A673 (cell line): Measurements from ENCODE around the gene PCP4L1. TPM values are rescaled to one million over a fixed set of nuclear protein-coding genes. Genes with fewer than 3 reads are reported as not detected.

ENCODE experiments used
- BruUV-seq: library from RNA; stranded (reverse); fragments of 400-500 nt; replicated peaks from 2 replicates; lab custom pipeline; 2021; lab: Mats Ljungman, UMichigan
- CTCF ChIA-PET: fragments of 300-600 bp; sonication (Branson Sonifier 250); formaldehyde crosslinking; loops from one replicate; lab custom pipeline; 2022; ENCODE audit warnings: antibody characterized with exemption; lab: Charles Lee
- POLR2A ChIA-PET: fragments of 300-600 bp; sonication (Branson Sonifier 250); formaldehyde crosslinking; loops from one replicate; lab custom pipeline; 2022; ENCODE audit warnings: antibody characterized with exemption; ENCODE audit not compliant: low non-redundant PET; lab: Charles Lee
- DNase-seq: peaks from one replicate; pipeline ENCODE4 v3.0.0-alpha.2; 2015; ENCODE audit warnings: low spot score
- H3K27ac ChIP-seq: fragments of 200-600 bp; sonication (generic); 2 replicates; pipeline ENCODE4 v1.5.1; 2016; ENCODE audit warnings: mixed run types, low read depth, mild to moderate bottlenecking, mixed read lengths, antibody characterized with exemption, low read length; ENCODE audit not compliant: poor library complexity, severe bottlenecking
- H3K27me3 ChIP-seq: fragments of 200-600 bp; sonication (generic); replicated peaks from 2 replicates; pipeline ENCODE4 v1.6.1; 2017; ENCODE audit warnings: mixed run types, low read depth, mild to moderate bottlenecking, mixed read lengths, antibody characterized with exemption, low read length; ENCODE audit not compliant: insufficient read depth, poor library complexity
- H3K36me3 ChIP-seq: fragments of 200-600 bp; sonication (generic); 2 replicates; pipeline ENCODE4 v1.6.1; 2016; ENCODE audit warnings: mixed run types, mild to moderate bottlenecking, mixed read lengths, antibody characterized with exemption, low read length; ENCODE audit not compliant: insufficient read depth, poor library complexity, severe bottlenecking
- H3K4me1 ChIP-seq: fragments of 200-600 bp; sonication (generic); 2 replicates; pipeline ENCODE4 v1.6.1; 2017; ENCODE audit warnings: mixed run types, mild to moderate bottlenecking, mixed read lengths, antibody characterized with exemption, low read length; ENCODE audit not compliant: insufficient read depth, poor library complexity, severe bottlenecking
- H3K4me3 ChIP-seq: fragments of 200-600 bp; sonication (generic); 2 replicates; pipeline ENCODE4 v1.5.1; 2016; ENCODE audit warnings: low read depth, mixed run types, mild to moderate bottlenecking, mixed read lengths, low read length; ENCODE audit not compliant: poor library complexity, severe bottlenecking
- H3K9me3 ChIP-seq: fragments of 200-600 bp; sonication (generic); 2 replicates; pipeline ENCODE4 v1.6.1; 2016; ENCODE audit warnings: mixed run types, low read depth, mild to moderate bottlenecking, mixed read lengths, antibody characterized with exemption, low read length; ENCODE audit not compliant: poor library complexity, severe bottlenecking
- EZH2 ChIP-seq: fragments of 200-600 bp; sonication (generic); IDR thresholded peaks from 2 replicates; pipeline ENCODE4 v1.6.1; 2017; ENCODE audit warnings: borderline replicate concordance, low read depth, mild to moderate bottlenecking, mixed read lengths, antibody characterized with exemption, low read length; ENCODE audit not compliant: poor library complexity, severe bottlenecking
- intact Hi-C: fragments of 100-400 bp; cut with micrococcal nuclease; formaldehyde crosslinking; loops from one replicate; pipeline ENCODE4 v1.10.0; 2022; ENCODE audit not compliant: unreplicated experiment
- total RNA-seq: library from RNA; stranded (reverse); gene quantifications from 2 replicates; pipeline ENCODE4 v1.2.3, GENCODE V29; 2021
- TF ChIP-seq, protein P1 (sequence below): fragments of 300-800, 200-600 bp; sonication (generic); conservative IDR thresholded peaks from 2 replicates; pipeline ENCODE4 v1.5.1; 2017; ENCODE audit warnings: low read depth, mild to moderate bottlenecking, antibody characterized with exemption, low read length, moderate library complexity, mixed read lengths

PCP4L1 gene
- total RNA-seq, 1 experiment from 2014 or later = not detected

DNA sequence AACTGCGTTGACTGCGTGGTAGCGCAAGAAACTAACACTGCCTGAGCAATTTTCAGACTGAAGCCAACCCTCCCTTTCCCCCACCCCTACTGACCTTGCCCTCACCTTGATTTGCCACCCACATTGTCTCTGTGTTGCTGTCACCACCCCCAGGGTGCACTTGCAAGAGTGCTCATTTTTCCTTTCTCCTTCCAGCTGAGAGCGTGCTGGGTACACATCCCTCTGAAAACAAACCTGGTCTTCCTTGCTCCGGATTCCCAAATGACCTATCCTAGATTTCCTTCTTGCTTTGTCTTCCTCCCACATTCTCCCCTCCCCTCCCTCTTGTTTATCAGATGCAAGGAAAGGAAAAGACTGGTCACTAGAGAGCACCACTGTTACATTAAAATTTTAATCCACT, 27.0 kb downstream of the PCP4L1 start:
- H3K36me3 ChIP-seq = no peaks in the 10 kb centered on the region
- H3K4me3 ChIP-seq = no peak overlapping the region
- TF ChIP-seq EZH2 = no peak
- TF ChIP-seq, protein P1, sequence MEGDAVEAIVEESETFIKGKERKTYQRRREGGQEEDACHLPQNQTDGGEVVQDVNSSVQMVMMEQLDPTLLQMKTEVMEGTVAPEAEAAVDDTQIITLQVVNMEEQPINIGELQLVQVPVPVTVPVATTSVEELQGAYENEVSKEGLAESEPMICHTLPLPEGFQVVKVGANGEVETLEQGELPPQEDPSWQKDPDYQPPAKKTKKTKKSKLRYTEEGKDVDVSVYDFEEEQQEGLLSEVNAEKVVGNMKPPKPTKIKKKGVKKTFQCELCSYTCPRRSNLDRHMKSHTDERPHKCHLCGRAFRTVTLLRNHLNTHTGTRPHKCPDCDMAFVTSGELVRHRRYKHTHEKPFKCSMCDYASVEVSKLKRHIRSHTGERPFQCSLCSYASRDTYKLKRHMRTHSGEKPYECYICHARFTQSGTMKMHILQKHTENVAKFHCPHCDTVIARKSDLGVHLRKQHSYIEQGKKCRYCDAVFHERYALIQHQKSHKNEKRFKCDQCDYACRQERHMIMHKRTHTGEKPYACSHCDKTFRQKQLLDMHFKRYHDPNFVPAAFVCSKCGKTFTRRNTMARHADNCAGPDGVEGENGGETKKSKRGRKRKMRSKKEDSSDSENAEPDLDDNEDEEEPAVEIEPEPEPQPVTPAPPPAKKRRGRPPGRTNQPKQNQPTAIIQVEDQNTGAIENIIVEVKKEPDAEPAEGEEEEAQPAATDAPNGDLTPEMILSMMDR = no peak
- intact Hi-C loops = no loop called here
- POLR2A ChIA-PET = no interaction called here
- H3K27me3 ChIP-seq = peaks cover 15% of the 10 kb centered on the region
- H3K27ac ChIP-seq = no peak overlapping the region
- H3K4me1 ChIP-seq = no peaks in the 10 kb centered on the region
- no peak for DNase-seq
- no peaks in the 10 kb centered on the region for H3K9me3 ChIP-seq
- CTCF ChIA-PET = no interaction called here
- no TSS peak for BruUV-seq

DNA sequence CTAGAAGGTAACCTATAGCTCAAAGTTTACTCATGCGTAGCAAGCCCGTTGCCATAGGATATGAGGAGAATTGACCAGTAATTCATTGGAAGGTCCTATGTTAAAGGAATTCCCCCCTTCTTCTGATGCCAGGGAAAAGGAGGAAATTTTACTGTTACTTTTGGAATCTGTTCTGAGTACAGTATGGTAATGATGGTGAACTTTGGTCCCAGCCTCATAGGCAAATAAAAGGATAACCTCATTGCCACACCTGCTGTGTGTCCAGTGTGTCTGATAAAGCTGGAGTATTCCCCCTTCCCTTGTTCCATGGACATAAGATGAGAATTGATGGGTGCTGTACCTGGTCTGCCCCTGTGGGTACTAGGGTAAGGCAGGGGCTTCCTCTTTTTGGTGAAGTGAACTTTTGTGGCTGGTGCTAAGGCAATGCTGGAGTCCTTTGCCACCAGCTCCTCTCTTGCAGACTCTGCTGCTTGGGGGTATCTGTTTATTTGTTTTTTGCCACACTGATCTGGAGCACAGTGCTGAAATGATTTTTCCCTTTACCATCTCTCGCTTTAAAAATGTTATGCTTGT, 29.0 kb downstream of the PCP4L1 start:
- Histone ChIP-seq H3K27ac (no peak overlapping the region), H3K4me1 (no peaks in the 10 kb centered on the region), H3K9me3 (no peaks in the 10 kb centered on the region), H3K4me3 (no peak overlapping the region), H3K36me3 (no peaks in the 10 kb centered on the region), H3K27me3 (peaks cover 12% of the 10 kb centered on the region)
- DNase-seq = no peak
- ChIA-PET CTCF (no interaction called here), POLR2A (no interaction called here)
- intact Hi-C loops = no loop called here
- no TSS peak for BruUV-seq
- TF ChIP-seq, protein P1 = no peak
- no peak for TF ChIP-seq EZH2

DNA sequence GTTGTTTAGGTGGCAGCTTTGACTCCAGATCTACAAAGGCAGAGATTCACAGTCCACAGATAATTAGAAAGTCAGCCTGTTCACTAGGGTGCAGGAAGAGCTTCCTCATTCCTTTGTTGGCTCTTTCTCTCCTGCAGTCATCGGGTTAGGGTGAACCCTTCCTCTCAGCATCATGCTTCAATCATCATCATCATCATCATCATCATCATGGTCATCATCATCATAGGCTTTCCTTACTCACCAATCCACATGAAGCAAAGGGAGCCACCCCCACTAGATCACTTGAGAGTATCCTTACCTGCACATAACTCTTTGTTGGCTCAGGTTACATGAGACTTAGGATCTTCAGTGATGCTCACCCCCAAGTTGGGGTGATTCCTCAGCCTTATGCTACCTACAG, 32.2 kb downstream of the PCP4L1 start:
- POLR2A ChIA-PET = interaction anchor here (0.6 kb wide), 1 partner anchor 104 kb away, joined by 4 read pairs; no protein-coding TSS in a partner anchor
- intact Hi-C loops = loop anchor here (1.0 kb wide), 1 partner anchor 63 kb away; no protein-coding TSS in a partner anchor
- no peak for TF ChIP-seq EZH2
- TF ChIP-seq, protein P1 = no peak
- DNase-seq = no peak
- Histone ChIP-seq H3K36me3 (no peaks in the 10 kb centered on the region), H3K4me3 (no peak overlapping the region), H3K27ac (no peak overlapping the region), H3K27me3 (no peaks in the 10 kb centered on the region), H3K4me1 (no peaks in the 10 kb centered on the region), H3K9me3 (no peaks in the 10 kb centered on the region)
- BruUV-seq = no TSS peak
- CTCF ChIA-PET = interaction anchor here (0.5 to 1.0 kb wide), 8 partner anchors 16 to 538 kb away, joined by 3 to 15 read pairs (median 4); partner anchors contain the start of genes PCP4L1 and TOMM40L
